DLD1 (cell line): ENCODE data around the gene XYLB.

Experiments used
- in situ Hi-C: cut with HindIII; loops from 2 replicates; pipeline ENCODE4 v1.10.0; 2017; ENCODE audit warnings: low sequenced_read_pairs

Gene XYLB

DNA sequence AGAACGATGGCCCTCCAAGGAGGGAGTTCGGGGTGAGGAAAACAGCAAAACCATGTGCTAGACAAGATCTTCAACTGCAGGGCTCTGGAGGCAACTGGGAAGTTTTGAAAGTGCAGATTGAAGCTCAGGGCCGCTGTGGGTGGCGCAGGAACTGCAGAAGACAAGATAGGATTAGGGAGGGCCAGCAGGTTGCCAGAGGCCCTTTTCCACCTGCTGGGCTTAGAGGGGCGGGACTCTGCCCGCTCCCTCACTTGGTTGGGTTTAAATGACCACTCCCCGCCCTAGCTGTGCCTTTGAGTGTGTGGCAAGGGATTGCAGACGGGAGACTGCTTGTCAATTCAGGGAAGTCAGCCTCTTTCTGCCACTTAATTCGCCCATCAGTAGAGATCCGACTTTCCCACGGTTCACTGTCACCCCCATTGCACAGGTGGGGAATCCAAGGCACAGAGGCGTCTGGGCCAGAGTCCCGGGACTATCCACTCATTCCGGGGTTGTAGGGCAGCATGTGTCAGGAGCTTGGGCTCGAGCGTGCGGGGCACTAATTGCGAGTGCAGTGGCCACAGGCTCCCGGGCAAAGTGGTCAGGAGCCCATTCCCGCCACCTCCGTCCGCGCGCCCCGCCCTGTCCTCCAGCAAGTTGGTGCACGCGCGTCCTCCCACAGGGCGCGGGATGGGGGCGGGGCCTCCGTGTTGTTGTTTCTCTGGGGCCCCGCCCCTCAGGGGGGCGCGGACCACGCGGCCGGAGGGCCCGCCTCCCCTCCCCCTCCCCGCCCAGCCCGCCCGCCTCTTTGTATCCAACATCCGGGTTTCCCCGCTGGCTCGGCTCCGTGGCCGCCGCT is 106.7 kb downstream of the XYLB start, which contains the start of gene ACVR2B:
Gene ACVR2B (plus strand): TSS at position 816 of the 838 bp plus-strand sequence. CDS start 433 bp downstream, outside the sequence.
- in situ Hi-C loops: loop anchor here (25.0 kb wide), 1 partner anchor 91 kb away; no protein-coding TSS in a partner anchor

DNA sequence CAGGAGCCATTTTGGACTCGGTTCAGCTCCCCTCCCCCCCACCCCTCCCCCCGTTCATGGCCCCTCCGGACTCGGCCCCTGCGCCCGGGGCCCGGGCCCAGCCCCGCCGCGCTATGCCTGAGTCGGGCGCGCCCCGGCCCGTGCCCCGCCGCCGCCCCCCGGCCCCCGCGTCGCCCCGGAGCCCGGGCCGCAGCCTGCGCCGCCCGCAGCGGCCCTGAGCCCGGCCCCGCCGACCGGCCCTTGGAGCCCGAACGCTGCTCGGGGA is 107.3 kb downstream of the XYLB start:
- in situ Hi-C loops: loop anchor here (25.0 kb wide), 1 partner anchor 92 kb away; no protein-coding TSS in a partner anchor

DNA sequence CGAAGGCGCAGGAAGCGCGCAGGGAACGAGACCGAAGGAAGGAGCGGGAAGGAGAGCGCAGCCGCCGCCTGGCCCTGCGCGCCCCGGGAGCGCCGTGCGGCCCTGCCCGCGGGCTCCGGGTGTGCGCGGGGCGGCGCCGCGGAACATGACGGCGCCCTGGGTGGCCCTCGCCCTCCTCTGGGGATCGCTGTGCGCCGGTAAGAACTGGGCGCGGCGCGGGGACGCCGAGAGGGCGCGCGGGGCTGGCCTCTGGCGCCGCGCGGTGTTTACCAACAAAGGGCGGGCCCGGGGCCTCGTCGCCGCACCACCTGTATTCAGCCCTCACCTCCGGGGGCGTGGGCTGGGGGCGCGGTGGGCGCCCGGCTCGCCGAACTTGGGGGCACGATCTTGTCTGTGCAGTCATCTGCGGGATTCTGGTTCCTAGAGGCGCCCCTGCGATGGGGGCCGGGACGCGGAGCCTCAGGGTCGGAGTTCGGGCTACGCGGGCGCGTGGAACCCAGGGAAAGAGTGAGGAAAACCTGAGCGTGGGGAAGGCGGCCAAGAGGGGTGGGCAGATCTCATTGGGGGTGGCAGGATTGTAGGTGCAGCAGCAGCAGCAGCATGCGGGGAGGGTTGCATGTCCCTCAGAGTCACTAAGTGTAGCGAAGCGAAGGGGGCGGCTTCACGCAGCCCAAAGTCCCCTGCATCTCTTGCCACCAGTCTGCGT is 107.7 kb downstream of the XYLB start:
- in situ Hi-C loops: loop anchor here (25.0 kb wide), 1 partner anchor 92 kb away; no protein-coding TSS in a partner anchor

DNA sequence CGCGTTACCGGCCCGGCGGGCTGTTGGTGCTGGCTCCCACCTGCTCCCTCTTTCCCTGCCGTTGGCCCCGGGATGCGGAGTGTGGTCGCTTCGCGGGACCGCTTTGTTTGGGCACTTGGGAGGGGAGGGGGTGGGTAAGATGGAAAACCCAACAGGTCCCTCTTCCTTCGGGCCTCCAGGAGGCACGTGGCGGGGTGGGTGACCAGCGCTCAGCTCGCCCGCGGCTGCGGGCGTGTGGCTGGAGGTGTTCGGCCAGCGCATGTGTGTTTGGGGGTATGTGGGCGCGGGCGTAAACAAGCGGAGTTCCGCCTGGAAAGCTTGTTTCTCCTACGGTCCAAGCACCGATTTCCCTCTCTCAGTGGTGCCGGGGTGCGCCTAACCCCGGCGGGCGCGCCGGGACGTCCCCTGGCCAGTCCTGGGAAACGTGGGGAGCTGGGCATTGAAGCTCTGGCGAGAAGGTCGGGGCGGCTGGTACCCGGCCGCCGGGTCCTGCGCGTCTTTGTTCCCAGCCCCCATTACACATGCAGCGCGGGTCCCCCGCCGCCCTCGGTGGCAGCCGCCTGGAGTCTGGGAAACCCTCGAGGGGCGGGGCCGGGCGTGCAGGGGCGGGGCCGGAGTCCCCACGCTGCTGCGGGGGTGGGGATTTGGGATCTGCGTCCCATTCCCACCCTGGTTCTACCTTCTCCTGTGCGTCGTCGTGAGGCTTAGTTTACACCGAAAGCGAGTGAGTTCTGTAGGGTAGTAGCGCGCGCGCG is 108.5 kb downstream of the XYLB start:
- in situ Hi-C loops: loop anchor here (25.0 kb wide), 1 partner anchor 93 kb away; no protein-coding TSS in a partner anchor

DNA sequence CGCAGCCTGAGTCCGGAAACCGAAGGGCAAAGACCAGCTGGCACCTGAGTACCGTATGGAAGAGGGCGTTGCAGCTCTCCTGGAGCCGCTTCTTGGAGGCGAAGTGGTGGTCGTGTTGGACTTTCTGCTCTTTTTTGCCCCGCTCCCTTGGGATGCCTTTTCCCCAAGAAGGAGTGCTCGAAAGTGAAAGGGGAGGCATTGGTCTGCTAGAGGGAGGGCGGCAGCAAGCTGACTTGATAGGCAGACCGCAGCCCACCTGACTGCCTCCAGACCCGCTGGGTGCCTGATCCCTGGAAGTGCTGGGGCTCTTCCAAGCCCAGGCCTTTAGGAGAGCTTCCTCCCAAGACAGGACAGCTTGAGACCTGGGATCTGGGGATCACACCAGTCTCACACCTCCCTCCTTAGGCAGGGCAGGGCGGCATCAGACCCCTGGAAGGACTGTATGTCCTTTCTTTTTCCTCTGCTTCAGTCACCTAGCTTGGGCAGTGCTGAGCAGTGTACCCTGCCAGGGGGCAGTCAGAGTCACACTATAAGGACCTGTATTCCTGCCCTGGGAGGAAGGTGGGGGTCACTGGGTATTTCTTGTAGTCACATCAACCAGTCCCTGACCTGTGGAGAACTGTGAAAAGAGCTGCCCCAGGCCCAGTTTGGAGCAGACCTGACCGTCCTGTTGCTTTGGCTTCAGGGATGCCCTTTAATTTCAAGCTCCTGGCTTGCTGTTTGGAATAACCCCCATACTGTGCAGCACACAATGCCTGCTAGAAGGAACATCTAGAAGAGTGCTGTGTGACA is 109.2 kb downstream of the XYLB start:
- in situ Hi-C loops: loop anchor here (25.0 kb wide), 1 partner anchor 94 kb away; no protein-coding TSS in a partner anchor

DNA sequence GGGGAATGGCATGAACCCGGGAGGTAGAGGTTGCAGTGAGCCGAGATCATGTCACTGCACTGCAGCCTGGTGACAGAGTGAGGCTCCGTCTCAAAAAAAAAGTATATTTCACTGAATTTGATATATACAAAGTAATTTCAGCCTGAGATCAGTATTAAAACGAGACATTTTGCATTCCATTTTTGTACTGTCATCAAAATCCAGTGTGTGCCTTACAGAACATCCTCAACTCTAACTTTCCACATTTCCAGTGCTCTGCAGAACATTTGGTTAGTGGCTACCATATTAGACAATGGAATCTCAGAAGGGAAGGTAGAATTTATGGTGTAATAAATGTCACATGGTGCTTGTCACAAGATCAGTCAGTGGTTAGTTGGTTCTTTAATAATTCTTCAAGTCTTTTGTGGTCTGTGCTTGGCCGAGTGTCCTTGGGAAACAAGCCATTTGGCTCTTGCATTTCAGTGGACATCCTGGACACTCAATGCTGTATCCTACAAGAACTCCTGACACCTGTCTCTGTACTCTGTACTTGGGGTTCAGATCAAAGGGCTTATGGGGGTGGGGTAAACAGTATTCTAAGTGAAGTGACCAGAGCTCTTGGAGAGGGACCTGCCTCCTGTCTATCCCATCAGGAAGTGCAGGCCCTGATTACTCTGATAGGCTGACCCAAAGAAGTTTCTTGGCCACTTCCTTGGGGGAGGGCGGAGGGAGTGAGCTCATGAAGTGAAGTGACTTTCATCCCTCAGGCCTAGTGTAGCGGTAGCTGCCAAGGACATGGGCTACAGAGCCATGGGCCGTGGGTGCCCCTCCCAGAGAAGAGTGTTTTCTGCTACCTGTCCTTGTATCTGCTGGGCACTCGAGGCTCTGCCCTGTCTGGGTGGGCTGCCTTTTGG is 110.8 kb downstream of the XYLB start:
- in situ Hi-C loops: loop anchor here (25.0 kb wide), 1 partner anchor 95 kb away; no protein-coding TSS in a partner anchor

DNA sequence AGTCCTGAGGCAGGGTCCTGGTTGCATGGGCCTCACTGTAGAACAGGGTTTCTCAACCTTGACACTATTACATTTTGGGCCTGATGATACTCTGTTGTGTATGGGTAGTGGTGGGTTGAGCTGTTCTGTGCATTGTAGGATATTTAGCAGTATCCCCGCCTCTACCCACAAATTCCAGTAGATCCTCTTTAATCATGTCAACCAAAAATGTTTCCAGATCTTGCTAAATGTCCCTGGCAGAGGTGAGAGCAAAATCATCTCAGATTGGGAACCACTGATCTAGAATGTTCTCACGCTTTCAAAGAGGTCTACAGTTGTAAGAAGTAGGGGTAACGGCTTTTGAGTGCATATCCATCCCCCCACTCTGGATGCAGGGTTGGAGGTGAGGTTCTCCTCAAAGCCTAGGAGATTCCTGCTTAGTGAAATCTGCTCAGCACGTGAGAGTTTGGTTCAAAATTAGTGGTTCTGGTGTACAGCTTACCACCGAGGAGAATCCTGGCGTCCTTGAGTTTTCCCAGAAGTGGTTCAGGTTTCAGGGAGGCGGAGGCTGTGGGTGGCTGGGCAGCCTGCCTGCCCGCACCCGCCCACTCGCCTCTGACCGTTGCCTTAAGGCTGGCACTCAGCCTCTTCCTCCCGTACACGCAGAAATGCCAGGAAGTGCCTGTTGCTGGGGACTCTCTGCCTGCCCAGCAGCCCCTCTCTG is 112.4 kb downstream of the XYLB start:
- in situ Hi-C loops: loop anchor here (25.0 kb wide), 1 partner anchor 97 kb away; no protein-coding TSS in a partner anchor

DNA sequence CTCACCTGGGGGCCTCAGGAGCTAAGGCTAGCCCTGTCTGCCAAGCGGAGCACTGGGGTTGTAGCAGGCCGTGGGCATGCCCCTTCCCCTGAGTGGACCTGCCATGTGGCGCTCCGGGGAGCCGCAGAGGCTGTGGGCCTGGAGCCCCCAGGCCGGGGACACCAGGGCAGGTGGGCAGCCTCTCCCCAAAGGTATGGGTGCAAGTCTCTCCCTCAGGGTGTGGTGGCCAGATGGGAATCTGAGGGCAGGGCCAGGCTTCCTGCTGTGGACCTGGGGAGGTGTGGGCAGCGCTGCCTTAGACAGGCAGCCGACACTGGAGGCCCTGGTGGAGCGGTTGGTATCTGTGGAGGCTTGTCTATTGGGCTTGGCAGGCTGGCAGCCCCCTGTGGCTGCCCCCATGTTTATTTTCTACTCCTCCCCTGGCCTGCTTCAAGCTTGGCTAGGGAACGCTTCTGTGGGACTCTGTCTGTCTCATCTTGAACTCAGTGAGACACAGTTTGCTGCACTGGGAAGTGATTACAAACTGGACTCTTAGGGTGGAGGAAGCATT is 113.0 kb downstream of the XYLB start:
- in situ Hi-C loops: loop anchor here (25.0 kb wide), 1 partner anchor 97 kb away; no protein-coding TSS in a partner anchor

DNA sequence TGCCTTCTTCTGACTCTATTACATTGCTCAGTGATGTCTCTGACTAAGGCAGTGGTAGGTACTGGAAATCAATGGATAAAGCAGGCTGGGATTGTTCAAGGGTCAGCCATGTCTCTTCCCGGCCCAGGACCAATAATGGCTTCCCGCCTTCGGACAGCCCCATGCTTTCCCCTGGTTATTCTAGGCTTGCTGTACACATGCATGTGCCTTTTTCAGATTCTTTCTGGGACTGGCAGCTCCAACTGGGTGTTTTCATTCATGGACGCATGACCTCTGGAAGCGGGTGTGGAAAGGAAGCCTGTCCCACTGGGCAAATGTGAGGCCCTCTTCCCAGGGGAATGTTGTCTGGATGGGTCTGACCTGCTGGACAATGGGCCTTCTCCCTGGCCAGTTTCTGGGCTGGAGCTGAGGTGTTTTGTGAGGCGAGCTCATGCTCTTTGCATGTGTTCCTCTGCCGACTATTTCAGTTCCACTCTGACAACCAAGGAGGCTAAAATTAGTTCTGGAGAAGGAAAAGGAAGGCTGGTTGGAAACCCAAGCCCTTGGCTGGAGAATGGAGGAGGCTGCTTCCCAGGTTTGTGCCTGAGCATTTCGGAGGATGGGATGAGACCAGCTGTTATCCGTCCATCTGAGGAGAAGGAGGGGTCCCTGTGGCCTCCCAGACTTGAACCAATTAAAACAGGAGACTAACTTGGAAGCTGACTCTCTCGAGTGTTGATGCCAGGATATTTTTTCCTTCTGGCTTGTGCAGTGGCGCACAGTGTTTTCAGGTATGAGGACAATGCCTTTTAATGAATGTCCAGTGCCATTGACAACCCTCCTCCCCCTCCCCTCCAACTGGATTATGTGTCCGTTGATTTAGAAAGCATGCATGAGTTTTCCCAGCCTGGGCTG is 114.0 kb downstream of the XYLB start:
- in situ Hi-C loops: loop anchor here (25.0 kb wide), 1 partner anchor 98 kb away; no protein-coding TSS in a partner anchor
